GM19467 (cell line): ENCODE data around the gene OSBPL7.

Experiments
- ATAC-seq: cut with Tn5 transposase; IDR thresholded peaks from one replicate; pipeline ENCODE4 v1.9.1; 2021; ENCODE audit warnings: mild to moderate bottlenecking, moderate library complexity; ENCODE audit not compliant: unreplicated experiment

OSBPL7 gene

DNA sequence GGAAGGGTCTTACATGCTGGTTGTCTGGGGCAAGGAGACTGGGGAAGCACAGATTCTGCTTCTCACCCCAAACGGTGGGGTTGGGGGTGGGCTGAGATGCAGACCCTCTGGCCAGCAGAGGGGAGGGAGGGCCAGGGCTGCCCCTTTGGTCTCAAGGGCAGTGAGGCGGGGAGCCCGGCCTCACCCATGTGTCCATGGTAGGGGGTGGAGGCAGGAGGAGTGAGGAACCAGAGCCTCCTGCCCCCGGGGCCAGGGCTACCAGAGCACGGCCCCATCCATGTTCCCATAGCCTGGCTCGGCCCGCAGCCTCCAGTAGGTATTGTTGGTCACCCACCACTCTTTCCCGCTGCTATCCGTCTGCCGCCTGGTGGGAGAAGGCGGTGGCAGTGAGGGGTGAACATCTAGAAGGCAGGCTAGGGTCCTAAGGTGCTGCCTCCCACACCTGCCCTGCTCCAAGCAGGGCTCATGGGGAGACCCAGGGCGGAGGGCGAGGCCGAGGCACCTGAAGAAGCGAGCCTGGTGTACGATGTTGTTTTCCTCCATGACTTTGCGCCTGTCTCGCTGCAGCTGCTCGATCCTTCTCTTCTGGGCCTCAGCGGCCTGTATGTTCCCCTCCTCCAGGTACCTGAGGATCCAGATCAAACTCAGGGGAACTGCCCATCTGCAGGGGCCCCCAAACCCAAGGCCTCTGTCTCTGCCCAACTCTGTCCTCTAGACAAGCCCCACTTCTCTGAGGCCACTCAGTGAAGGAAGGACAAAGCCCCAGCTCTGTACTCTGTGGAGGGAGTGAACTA is 13.4 kb downstream of the OSBPL7 start:
- ATAC-seq, result no peak

DNA sequence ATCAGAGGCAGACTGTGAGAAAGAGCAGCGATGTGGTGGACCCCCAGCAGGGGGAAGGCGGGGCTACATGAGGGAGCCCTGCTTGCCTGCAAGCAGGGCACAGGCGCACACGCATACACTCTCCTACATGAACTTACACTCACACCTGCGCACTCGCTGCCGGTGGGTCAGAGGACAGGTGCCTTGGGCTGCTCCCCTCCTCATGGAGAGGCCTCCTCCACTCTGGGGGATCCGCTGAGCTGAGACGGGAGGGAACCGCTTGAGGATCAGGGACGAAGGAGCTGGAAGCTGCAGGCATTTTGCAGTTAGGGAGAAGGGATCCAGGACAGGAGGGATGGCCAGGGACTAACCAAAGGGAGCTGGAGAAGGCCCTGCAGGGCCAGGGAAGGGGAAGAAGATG is 14.2 kb downstream of the OSBPL7 start:
- ATAC-seq, result no peak

DNA sequence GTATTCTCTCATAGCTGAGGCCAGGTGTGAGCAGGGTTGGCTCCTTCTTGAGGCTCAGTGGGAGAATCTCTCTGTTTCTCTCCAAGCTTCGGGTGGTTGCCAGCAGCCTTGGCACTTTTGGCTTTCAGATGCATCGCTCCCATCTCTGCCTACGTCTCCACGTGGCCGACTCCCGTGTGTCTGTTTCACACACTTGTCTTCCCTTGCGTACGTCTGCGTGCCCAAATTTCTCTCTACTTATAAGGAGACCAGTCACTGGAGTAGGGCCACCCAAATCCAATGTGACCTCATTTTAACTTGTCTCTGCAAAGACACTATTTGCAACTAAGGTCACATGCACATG is 14.7 kb downstream of the OSBPL7 start:
- ATAC-seq, result no peak

DNA sequence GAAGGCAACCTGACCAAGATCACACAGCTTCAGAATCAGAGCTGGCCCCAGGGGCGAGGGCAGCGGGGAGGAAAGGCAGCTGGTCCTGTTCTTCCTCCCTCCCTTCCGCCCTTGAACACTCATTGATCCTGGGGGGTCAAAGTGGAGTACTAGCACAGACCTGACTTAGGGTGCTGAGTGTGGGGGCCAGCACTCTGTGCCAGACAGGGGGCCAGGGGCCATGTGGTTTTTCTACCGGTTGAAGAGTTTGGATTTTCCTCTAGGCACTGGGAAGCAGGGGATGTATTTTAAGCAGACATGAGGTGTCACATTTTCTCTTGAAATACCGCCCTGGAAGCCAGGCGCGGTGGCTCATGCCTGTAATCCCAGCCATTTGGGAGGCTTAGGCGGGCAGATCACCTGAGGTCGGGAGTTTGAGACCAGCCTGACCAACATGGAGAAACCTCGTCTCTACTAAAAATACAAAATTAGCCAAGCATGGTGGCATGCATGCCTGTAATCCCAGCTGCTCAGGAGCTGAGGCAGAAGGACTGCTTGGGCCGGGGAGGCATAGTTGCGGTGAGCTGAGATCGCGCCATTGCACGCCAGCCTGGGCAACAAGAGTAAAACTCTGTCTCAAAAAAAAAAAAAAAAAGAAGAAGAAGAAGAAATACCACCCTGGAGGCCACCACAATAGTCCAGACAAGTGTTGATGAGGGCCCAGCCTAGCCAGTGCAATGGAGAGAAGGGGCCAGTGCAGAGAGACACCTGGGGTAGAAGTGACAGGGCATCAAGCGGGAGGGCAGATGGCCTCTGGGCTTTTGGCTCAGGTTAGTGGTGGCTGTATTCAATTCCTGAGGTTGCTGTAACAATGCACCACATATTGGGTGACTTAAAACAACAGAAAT is 15.3 kb downstream of the OSBPL7 start:
- no peak for ATAC-seq

DNA sequence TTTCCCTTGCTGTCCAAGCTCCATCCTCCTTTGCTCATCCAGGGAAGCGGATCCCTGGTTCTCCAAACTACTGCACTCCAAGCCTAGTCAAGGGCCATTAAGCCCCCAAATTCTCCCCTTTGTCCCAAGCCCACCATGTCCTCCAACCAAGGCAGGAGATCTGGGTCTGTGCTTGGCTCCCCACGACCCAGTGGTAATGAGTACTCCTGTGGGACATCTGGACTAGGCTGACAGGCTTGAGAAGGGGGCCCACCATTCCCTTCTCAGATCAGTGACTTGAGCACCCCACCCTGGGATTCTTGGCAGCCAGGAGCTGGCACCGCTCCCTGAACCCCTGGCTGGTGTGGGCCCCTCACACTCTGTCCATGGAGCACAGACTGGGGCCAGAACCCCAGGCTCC is 17.1 kb downstream of the OSBPL7 start:
- ATAC-seq, result no peak

DNA sequence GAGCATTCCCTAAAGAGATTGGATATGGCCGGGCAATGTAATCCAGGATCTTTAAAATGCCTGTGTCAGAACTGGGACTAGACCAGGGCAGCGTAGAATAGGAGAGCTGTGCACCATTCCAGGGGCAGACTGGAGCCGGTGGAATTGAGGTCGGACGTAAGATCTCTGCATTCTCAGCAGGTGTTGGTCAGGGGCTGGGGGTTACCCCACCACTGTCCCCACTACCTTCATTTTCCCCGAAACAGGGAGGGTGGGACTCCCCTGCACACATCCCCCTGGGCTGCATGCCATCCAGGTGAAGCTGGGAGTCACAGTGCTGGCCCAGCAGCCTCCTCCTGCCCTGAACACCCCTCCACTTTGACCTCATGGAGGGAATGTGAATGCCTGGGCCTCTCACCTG is 17.8 kb downstream of the OSBPL7 start:
- ATAC-seq, result no peak

DNA sequence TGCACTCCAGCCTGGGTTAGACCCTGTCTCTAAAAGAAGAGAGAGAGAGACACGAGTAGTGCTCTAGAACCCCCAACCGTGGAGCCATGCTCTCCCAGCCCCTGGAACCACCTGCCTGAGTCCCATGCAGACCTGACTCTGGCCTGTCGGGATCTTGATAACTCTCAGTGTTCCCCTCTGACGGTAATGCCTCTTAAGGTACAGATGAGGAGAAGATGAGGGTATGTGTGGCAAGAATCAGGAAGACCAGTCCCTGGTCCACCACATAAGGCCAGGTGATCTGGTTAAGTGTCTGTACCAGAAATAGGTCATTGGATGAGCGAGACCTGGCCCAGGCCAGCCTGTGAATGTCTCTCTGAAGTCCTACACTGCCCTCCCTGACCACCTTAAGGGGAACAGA is 18.4 kb downstream of the OSBPL7 start:
- ATAC-seq, result no peak

DNA sequence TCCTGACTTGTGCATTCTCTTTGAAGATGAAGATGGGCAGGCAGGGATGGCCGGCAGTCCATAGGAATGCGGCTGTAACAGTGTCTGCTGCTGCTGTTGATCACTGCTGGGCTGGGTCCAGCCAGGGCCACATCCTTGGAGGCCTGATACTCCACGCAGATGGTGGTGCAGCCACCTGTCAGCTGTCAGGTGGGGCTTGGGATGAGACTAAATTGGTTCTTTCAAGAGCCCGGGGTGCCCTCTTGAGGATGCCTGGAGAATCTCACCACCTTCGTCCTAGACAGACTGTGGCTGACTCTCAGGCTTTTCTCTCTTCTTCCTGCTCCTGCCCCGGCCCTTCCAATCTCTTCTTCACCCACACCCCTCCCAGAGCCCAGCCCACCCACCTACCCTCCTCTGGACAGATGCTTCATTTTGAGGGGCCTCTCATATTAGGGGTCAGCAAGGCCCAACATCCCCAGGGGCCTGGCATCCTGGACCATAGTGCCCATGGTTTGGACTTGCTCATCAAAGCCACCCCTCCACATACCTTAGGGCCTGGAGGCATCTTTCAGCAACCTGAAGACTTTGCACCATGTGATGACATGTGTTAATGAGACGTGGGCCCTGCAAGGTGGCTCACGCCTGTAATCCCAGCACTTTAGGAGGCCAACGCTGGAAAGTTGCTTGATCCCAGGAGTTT is 19.1 kb downstream of the OSBPL7 start:
- ATAC-seq, result no peak

DNA sequence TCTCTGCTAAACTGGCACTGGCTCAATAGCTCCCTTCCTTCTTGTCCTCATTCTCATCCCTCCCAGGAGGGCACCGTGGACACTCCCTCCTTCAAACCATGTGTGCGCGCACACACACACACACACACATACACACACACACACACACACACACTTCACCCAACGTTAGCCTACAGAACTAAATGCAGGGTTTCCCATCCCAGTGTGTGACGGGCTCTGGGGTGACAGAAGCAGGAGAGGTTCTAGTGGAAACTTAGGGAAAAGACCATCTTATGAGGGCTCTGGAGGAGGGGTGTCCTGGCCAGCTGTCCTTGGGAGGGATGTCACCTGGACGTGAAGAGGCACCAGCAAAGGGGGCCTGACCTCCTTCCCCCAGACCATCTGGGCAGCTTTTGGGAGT is 19.7 kb downstream of the OSBPL7 start:
- no peak for ATAC-seq

DNA sequence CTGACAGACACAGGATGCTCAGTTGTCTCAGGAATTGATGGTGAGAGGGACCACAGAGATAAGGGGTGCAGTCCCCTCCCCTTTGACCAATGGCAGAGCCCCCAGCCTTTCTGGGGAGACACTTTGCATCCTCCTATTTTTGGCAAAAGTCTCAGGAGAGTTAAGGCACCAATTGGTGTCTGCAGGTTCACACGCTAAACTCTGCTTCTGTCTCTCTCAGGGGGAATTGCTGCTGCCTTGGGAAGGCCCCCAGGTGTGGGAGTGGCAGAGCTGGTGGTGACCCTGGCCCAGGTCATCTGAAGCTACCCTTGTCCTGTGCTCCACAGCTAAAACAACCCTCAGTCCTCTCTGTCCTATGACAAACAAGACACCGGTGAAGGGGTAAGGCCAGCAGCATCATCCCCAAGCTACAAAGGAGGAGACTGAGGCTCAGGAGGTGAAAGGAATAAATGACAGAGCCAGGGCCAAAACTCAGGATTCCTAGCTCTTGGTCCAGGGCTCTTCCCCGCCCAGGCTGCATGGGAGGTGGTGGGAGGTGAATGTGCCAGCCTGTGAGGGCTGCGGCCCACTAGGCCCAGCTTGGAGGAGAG is 20.3 kb downstream of the OSBPL7 start:
- no peak for ATAC-seq

DNA sequence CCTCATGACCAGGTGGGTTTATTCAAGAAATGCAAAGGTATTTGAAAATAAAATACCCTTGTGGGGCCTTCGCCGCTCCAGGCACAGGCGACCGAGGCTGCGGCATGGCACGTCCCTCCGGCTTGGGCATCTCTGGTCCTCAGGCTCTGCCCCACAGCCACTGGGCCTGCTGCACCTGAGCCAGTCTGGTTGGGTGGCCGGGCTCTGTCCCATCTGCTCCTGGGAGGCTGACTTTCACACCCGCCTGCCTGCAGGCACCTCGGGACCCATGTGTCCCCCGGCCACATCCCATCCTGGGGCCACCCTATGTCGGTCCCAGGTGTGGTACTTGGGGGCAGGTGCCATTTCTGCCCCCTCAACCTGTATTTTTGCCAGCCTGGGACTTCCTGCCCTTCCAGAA is 20.9 kb downstream of the OSBPL7 start:
- no peak for ATAC-seq

DNA sequence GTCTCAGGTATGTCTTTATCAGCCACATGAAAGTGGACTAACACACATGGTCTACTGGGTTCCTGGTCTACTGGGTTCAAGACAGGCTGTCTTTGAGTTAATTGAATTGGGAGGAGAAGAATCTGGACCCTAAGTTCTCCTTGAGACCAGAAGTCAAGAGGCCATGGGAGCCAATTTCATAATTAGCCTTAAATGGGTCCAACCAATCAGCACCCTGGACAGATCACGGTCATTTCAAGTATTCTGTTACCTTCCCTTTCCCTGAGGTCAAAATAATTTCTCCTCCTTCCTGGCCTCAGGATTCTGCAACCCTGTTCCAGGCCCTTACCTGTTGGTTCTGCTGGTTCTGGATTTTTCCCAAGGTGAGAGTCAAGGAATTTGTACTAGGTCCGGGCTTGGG is 23.8 kb downstream of the OSBPL7 start:
- no peak for ATAC-seq

DNA sequence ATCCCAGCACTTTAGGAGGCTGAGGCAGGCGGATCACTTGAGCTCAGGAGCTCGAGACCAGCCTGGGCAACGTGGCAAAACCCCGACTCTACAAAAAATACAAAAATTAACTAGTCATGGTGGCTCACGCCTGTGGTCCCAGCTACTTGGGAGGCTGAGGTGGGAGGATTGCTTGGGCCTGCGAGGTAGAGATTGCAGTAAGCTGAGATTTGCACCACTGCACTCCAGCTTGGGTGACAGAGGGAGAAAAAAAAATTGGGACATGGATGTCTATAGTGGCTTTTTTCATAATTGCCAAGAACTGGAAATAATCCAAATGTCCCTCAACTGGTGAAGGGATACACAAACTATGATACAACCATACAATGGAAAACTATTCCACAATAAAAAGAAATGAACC is 28.6 kb downstream of the OSBPL7 start:
- no peak for ATAC-seq

DNA sequence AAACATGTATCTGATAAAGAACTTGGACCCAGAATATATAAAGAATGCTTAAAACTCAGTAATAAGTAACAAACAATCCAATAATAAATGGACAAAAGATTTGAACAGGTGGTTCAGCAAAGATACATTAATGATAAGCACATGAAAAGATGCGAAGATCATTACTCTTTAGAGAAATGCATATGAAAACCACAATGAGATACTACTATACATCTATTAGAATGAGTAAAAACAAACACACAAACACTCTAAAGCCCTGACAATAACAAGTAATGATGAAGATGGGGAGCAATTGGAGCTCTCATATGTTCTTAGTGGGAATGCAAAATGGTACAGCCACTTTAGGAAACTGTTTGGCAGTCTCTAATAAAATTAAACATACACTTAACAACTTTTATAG is 29.1 kb downstream of the OSBPL7 start:
- ATAC-seq, result no peak

DNA sequence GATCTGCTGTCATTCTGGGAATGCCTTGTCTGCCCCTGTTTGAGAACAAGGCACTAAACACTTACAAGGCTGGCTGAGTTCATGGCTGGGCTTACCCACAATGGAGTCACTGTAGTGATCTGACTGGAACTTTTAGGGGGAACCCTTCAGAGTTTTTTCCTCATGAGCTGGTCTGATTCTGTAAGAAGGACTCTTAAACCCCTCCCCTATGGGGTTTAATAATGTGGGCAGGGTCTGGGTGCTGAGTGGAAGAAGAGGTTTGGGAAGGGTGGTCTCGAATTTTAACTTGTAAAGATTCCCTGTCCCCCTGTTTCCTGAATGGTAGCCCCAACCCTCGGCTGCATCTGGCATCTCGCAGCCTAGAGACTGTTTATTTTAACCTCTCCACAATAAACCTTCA is 30.6 kb downstream of the OSBPL7 start:
- no peak for ATAC-seq

DNA sequence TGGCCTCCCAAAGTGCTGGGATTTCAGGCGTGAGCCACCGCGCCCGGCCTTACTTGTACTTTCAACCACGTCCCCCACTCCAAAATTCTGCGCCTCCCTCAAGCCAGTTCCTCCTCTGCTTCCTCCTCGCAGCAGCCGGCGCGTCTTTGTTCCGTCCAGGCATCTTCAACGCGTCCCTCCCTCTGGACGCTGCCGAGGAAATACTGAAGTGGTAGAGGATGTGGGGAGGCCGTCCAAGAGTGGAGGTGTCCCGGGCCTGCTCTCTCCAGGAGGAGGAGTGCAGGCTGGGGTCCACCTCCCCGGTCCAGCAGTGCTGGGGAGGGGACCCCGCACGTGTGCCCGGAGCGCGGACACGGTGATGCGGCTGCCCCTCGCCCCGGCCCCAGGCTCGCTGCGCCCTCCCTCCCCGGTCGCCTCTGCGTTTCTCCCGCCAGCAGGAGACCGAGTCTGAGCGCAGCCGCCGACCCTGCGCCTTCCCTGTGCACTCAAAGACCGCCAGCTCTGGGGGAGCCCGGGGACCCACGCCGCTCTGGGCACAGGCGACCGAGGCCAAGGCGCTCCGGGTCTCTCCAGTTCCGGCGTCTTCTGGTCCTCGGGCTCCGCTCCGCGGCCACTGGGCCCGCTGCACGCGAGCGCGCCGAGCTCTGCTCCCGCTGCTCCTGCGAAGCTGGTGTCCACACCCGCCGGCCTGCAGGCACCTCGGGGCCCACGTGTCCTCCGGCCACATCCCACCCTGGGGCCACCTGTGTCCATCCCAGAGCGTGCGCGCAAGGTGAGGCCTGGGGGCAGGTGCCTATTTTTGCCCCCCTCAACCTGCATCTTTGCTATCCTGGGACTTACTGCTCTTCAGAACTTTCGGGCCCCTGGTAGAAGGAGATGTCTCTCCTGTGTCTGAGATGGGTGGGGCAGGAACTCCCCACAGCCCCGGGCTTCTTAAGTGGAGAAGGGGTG is 31.7 kb downstream of the OSBPL7 start:
- no peak for ATAC-seq

DNA sequence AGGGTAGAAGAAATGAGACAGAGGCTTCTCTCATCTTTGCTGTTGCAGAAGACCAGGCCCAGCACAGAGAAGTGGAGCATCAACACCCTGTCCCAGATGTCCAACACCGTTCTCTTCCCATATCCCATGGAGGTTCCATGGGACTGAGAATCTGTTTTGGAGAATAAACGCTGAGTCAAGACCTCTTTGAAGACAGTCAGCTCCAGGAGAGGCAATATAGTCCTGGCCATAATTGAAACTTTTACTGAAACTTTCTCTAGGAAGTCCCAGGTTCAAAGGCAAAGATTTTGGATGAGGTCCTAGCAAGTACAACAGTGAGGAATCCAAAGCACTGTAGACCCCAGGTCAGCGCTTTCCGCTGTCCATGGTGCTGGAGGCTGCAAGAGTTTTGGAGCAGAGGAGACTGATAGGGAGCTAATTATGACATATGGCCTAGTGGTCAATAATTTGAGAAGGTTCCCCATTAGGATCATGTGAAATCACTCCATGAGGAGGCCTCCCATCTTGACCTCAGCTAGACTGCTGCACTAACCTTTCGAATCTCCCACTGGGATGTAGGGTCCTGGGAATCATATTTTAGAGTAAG is 36.0 kb downstream of the OSBPL7 start:
- no peak for ATAC-seq

DNA sequence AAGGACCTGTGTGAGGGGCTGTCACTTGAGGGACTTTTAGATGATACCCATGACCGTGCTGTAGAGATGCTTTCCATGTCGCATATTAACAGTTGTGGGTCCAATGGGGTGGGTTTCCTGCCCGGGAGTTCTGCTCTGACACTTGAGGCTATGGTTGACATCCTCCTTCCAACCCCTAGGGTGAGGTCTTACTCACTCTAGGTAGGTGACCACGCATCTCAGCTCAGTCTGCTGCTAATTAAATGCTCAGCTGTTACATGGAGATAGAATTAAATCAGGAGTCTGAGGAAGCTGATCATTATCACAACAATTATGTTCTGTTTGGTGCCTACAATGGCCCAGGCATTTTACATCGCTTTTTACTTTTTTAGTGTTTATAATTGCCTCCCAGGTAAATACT is 40.2 kb downstream of the OSBPL7 start:
- ATAC-seq, result no peak

DNA sequence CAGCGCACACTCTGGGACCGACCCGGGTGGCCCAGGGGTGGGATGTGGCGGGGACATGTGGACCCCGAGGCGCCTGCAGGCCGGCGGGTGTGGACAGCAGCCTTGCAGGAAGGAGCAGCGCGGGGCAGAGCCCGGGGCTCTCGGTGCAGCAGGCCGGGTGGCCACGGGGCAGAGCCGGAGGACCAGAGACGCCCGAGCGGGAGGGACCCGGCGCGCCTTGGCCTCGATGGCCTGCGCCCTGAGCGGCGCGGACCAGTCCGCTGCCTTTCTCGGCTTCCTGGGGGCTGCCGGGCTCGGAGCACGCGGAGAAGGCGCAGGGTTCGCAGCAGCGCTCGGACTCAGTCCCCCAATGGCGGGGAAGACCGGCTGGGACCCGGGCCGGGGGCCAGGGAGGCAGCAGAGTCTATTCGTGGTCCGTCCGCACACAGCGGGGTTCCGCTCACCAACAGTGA is 43.4 kb downstream of the OSBPL7 start:
- no peak for ATAC-seq
